HuH-7 (cell line): ENCODE measurements around the gene HOXD13.

ENCODE experiments used
- DNase-seq: peaks from one replicate; pipeline ENCODE4 v3.0.0; 2011; ENCODE audit warnings: low spot score

Gene HOXD13

DNA sequence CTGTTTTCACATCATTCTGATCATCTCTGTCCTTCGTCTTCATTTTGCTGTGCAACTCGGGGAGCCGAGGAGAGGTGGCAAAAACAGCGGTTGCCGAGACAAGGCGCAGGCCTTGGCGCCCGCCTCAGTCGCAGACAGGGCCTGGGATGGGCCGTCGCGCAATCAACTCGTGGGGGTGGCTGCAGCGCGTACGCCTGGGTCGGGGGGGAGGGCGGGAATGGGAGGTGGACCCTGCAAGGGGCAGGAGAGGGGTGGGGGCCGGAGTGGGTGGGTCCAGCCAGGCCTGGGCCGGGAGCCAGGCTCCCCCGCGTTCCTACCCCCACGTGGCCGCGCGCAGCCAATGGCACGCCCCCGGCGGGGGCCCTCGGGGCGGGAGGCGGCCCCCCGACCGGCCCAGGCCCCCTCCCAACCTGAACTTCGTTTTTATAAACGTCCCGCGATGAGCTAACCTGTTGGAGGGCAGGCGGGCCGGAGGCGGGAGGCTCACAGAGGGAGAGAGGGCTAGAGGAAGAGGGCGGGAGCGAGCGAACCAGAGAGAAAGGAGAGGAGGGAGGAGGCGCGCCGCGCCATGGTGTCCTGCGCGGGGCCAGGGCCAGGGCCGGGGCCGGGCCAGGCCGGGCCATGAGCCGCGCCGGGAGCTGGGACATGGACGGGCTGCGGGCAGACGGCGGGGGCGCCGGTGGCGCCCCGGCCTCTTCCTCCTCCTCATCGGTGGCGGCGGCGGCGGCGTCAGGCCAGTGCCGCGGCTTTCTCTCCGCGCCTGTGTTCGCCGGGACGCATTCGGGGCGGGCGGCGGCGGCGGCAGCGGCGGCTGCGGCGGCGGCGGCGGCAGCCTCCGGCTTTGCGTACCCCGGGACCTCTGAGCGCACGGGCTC lies at the start of gene HOXD13:
TSS of gene HOXD13 (plus strand) at position 452 of the 875 bp plus-strand sequence. CDS start at position 622, 170 bp downstream.
- DNase-seq, result no peak

DNA sequence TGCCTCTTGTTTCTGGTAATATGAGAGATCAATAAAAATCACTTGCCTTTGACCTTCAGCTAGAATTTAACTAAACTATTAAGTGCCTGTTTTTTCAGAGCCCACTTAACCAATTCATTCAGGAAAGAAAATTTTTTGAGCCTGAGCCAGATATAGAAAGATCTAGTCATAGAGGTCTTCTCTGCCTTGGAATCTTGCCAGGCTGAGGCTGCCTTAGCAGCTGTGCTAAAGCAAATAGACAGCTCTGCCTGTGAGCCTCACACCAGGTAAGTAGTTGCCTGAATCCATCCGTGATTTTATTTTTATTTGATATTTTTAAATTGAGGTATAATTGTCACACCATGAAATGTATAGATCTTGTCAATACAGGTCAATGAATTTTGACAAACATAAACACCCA lies 36.1 kb upstream of the HOXD13 start:
- DNase-seq, result no peak

DNA sequence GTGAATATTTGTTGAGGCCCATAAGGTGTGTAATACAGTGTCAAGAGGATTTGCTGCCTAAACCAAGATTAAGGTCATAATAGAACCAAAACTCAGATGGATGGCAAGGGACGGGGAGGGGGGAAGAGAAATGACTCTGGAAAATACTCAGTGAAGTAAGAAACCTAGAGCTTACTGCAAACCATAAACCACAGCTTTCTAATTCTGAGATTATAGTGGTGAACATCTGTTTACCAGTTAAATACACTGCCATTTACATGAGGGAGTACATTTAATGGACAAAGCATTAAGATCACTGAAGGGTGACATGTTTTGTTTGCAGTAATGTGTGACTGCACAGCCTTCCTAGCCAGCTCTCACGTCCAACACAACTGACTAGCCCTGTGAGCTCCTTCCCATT lies 28.6 kb upstream of the HOXD13 start:
- no peak for DNase-seq

DNA sequence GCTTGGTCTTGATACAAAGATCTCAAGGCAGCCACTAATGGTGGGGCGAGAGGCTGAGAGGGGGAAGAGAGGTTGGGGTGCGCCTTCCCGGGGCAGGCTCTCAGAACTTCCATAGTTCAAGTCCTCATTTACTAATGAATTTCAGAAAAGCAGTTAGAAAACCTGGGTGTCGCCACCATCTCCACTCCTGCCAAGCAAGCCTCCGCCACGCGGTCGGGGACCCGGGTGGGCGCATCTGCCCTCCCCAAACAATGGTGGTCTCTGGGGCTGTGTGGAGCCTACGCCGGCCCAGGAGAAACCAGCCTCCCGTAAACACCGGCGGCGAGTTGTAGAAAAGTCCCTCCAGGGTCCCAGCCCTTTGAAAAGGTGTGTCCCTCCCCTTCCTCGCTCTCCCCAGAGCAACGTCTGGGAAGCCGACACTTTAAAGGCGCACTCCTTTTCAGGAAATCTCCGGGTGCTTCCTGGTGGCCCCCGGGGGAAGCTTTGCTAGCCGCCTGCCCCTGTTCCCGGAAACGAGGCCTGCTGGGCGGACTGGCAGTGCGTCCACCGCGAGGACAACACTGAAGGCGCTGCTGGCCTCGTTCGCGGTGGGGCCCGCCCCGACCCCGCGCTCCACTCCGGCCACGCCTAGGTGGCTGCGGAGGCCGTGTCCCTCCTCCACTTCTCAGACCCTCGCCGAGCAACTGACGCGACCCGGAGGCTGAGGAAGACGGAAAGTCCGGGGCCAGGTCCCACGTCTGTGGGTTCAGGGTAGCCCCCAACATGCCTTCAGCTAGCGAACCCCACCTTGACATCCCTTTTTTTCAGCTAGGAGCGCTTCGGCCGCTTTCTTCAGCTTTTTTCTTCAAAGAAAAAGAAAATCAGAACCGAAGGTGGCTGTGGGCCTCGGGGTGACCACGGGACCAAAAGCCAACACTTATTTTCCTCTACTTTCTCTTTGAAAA lies 25.6 kb upstream of the HOXD13 start:
- DNase-seq, result no peak

DNA sequence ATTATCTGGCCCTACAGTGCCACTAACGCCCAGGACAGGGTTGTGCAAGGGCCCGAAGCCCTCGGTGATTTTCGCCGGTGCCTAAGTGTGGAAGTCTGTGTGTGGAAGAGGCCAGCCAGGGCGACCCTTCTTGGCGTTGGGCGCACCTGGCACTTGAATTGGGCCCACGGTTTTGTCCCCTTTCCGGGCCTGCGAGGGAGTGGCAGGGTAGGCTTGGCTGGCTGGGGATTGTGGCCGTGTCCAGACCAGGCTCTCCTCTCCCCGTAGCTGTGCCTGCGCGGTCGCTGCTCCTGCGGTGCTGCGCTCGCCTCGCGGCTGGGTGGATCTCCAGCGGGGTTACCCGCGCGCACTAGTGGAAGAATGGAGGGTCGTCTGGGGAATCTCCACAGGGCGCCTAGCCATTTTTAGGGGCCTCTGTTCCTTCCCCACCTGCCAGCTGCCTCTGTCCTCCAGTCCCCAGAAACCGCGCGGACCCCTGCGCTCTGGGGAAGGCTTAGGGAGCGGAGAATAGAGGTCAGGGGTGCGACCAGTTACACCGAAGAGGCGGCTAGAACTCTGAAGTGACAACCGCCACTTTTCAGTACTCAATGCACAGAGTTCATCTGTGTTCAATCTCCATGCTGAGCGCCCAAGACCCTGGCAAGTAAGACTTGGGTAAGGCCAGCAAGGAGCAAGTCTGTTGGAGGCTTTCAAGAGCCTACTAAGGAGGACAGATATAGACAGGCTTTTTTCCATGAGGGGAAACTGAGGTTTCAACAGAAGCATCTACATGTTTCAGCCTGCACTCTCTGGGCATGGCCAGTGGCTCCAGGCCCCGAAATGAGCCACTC lies 24.7 kb upstream of the HOXD13 start:
- DNase-seq, result no peak

DNA sequence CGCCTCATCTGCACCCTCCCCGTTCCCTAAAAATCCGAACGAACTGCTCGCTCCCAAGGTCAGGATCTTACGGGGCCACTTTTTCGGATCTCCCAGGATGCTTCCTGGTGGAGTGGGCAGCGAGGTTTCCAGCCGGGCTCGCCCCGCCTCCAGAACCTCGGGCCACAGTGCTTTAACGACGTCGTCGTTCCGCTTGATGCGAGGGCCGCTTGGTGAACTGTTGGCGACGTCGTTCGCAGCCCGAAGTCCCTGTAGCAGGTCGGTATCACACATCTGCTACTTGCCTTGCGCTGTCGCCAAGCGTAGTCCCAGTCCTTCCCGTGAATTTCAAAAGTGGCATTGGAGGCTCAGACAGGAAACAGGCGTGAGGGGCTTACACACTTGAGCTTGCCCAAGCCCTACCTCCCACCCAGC lies 24.1 kb upstream of the HOXD13 start:
- DNase-seq, result no peak

DNA sequence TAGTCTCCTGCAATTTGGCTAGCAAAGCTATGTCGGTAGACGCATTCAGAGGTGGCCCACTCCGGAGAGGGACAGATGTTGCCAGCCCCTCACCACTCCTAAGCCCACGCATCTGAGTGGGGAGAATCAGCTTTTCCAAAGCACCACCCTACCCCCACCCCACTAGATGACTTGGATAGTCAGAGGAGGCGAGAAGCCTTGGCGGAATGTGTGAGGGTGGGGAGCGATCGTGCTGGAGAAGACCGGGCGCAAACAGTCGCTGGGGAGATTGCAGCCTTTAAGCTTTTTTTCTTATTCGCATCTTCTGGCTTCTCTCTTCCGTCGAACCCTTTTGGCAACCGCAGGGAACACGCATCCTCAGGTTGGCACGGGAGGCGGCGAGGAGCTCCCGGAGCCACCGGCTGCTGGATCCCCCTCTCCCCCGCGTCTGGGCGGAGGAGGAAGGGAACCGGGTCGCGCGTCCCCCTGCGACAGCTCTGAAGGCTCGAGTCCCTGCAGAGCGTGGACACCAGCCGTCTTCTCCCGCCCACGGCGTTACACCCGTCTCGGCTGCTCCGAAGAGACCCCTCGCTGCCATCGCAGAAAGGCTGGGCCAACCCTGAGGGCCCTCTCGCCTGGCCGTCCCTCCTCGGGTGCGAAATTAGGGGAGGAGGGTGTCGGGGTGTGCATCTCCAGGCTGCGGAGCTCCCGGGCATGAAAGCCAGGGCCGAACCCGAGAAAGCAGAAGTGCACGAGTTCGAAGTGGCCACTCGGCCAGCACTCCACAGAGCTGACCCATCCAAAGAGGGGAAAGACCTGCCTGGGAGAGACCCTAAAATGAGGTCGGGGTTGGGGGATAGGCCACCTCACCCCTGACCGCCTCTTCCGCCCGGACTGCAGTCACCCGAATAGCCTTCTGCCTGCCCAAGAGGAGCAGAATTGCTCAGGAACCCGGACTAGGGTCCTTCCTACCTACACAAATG lies 20.9 kb upstream of the HOXD13 start:
- no peak for DNase-seq

DNA sequence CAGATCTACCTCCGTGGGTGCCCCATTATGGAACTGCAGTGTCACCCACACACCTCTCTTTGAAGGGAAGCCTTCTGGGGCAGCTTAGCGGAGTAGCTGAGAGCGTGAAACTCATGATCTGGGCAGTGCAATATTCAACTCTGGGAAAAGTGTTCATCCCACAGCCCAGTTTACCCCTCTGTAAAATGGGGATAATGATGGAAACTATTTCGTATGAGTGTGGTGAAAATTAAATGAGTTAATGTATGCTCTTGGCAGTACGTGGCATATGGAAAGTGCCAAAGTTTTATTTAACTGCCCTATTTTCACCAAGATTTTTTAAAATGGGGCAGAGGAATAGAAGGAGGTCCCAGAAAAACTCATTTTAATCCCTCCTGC lies 20.2 kb upstream of the HOXD13 start:
- no peak for DNase-seq

DNA sequence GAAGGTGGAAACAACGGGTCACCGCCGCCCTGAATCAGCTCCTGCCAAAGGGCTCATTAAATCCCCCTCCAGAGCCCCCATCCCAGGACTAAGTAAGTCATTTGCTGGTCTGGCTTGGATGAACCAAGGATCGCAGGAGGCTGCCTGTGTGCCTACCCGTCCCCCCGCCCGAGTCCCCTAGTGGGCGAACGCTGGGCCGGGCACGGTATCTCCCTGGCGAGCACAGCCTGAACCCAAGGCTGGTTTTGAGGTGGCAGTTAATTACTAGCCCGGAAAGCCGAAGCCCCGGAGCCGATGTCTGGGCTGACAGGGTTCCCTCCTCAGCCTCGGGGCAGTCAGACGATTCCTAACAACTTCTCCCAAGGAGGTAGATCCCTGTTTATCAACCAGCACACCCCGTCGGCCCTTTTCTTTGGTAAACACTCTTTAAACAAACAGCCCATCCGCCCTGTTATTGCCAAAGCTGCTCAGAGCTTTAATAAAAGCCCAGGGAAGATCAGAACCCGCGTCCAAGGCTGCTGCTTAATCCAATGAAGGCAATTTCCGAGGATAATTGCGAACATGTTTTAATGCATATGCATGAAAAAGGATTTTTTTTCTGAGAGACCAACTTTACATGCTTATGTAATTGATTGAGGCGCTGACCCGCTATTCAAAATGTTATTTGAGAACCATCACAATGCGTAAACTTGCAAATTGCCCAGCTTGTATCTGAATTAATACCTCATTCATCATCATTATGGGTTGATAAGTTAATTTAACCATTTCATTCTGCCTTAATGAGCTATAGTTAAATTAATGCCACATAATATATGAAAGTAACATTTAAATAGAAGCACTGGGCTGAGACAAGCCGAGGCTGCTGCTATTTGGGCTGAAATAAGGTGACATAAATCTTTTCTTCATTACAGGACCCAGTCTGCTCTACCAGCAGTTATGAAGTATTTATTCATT lies 19.3 kb upstream of the HOXD13 start:
- DNase-seq, result no peak

DNA sequence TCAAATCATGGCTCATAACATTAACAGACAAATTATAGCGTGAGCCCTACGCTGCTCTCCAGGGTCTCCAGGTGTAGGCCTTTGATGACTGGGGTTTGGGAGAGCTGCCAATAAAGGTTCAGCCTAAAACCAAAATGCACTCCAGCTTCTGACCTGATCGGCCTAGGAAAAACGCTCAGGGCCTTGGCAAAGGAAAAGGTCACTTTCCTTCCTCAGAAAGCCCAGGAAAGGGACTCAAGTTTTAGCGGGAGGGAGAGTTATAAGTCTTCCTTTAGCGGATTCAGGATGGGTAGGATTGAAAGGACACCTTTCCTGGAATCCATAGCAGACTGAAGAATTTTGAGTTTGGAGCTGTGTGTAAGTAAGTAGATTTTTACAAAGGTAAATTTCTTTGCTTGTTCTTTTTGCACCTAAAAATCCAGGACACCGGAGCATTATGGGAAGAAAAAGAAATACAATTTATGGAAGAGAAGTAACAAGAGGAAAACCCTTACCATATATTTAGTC lies 17.5 kb upstream of the HOXD13 start:
- no peak for DNase-seq

DNA sequence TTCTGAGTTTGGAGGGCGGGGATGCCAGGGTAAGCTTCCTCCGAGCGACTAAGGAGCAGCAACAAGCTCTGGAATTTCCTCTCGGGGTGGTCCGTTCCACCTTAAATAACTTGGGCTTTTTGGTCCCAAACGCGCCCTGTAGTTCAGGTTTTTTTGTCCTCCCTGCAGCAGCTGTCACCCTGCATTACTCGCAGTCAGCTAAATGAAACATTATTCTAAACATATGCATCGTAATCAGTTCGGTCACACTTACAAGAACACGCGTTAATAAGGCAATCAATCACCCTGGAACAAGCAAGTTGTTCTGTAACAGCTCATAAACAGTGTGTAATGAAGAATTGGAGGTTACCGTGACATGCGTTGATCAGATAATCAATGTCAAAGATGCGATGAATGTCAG lies 17.0 kb upstream of the HOXD13 start:
- no peak for DNase-seq

DNA sequence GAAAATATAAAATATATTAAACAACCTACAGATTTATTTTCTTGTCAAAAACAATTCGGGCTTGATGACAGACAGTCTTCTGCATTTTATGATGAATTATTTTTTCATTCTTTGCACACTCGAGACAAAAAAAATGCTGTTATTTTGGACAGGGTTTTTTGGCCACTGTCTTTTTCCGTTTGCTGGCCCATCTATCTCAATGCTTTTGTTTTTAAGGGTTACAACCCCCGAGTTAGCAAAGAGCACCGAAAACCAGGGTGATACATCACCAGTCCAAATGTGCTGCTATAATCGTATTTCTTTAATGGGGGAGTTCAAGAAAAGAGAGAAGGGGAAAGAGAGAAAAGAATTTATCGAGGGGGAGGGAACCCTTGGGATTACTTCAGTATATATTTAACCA lies 16.5 kb upstream of the HOXD13 start:
- no peak for DNase-seq

DNA sequence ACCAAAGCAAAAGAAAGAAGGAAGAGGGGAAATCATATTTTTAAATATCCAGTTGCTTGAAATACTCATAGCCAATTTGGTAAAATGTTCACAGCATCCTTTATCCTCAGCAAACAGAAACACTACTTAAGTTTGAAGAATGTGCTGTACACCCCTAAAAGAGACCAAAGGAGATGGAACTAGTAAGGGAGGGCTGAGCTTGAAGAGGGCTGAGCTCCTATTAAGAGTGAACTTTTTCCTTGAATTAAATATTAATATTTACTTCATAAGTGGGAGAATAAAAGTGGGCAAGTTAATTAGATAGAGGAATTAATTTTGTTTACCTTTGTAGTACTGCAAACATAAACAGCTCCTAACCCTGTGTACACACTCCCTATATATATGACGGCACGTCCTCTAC lies 15.7 kb upstream of the HOXD13 start:
- no peak for DNase-seq

DNA sequence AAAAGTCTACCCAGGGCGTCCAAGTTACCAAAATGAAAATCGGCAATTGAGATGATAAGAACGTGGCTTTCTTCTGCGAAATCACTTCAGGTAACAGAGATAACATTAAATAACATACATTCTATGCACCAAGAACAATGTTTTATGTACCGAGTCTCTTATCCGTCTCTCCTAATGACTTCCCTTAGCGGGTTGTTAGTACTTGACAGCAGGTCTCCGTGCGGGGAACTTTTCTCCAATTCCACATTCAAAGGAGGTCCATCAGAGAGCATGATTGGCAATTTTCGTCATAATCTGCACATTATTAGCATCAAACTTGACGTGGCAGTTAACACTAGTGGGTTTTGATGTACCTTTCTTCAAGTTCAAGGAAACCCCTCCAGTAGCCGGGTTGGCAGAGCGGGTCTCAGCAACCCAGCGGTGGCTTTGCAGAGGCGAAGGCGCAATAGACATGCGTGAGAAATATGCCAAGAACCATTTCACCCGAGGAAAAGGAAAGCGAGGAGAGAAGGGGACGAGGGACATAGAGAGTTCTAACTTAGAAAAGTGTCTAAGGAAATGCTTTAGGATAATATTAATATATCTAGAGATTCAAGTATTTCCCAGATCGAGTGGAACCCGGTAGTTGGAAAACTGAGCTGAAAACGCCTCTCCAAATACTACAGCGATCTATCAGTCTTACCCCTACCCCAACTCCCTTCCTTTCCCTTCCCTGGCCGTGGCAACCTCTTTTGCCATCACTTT lies 13.8 kb upstream of the HOXD13 start:
- DNase-seq, result no peak

DNA sequence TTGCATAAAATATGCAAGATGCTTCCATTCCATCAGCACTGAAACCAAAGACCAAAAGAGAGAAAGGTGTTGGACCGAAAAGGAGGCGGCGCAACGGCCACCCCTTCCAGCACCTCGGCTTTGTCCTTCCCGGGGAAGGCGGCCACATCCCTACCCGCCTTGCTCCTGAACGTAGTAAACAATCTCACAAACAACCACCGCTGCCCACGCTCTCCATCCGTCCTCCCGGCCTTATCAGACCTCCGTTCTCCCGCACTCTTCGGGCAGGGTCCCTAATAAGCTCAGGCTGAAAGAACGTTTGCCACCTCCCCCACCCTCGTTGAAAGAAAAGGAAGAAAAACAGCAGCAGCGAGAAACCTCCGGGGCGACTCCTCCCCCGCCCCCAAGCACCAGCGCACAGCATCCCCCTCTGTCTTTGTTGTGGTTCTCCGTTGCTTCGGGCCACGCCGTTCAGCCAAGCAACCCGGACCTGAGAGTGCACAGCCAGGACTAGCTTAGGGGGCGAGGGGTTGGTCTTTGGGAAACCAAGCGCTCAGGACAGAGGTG lies 13.2 kb upstream of the HOXD13 start:
- no peak for DNase-seq

DNA sequence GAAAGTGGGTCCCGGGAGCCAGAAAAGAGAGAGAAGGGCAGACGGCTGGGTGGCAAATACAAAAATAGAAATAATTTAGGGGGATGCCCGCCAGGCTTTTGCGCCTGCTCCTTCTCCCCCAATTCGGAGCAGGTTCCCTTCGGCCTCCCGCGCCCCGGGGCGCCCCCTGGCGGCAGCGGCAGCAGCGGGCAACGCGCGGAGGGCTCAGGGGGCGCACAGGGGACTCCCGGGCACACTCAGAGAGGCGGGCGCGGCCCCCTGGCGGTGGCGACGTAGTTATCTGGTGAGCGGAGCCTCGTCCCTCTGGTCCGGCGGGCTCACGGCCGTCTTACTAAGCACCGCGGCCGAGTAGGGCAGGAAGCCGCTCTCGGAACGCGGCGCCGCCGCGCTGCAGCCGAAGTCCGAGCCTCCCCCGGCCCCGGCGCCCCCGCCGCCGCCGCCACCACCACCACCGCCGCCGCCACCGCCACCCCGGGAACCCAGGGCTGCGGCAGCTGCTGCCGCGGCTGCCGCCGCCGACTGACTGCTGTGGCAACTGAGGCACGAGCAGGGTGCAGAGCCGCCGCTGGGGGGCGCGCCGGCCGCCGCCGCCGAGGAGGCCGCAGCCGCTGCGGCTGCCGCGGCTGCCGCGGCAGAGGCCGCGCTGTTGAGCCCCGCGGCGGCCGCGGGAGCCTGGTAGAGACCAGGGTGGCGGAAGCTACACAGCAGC lies 12.5 kb upstream of the HOXD13 start:
- DNase-seq, result no peak

DNA sequence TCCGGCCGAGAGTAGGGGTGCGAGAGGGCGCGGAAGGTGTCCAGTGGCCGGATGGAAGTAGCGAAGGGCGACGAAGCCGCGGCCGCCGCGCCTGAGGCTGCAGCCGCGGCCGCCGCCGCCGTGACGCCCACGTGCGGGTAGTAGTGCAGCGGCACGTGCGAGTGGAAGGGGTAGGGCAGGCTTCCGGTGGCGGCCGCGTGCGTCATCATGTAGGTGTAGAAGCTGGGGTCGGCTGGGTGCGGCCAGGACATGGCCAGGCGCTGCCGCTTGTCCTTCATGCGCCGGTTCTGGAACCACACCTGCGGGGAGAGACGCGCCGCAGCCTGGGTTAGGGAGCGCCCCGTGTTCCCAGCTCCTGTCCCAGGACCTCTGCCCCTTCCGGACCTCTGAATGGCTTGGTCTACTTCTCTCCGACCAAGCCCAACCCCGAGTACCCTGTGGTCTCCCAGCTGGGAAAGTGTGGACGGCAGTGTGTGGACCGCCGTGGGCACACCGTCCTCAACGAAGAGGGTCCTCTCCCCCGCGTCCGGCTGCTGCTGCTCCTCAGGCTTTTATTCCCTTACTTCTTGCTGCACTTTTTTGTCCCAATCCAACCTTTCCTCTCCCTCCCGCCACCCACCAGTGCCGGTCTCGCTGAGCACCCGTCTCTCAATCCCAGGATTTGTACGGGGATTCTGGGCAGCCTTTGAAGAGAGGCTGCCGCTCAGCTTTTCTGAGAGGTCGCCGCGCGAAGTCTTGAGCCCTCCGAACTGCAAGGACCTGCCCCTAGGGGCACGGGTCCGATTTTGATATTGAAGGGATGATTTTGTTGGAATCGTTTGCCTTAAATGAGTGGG lies 11.8 kb upstream of the HOXD13 start:
- DNase-seq, result no peak
